ENCODE results near the gene PRTG.

PRTG gene

DNA sequence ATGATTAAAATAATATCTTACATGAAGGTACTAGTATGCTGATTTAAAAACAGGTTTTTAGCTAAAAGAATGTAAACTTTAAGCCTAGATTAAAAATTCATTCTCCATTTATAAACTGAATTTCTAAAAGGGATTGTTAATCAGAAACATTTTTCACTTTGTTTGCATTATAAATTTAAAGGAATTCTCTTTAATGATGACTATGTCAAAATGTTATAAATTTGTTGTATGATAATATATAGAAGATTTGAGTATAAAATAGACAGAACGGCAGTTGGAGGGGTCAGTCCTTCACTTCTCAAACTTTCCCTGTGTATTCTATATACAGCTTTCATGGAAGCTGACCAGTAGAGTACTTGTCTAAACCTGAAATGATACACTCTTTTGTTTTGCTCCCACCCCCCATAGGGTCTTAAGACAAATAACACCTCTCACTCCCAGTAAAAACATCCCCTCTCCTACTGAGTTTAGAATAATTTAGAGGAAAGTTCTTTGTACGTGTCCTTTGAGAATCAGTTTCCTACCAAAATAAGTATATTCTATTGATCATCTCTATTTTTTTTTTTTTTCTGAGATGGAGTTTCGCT is 90.0 kb downstream of the PRTG start:
- H3K27ac ChIP-seq = no peak overlapping the region
- H3K36me3 ChIP-seq (ENCODE audit: insufficient read depth) = no peaks in the 10 kb centered on the region
- H3K27me3 ChIP-seq (ENCODE audit: insufficient read depth, low read depth) = no peaks in the 10 kb centered on the region
- H3K4me1 ChIP-seq (ENCODE audit: low read depth, poor library complexity, severe bottlenecking) = no peaks in the 10 kb centered on the region
- TF ChIP-seq CTCF (conservative IDR thresholded peaks at IDR 0.05; ENCODE audit: low read depth, low read length) = no peak
- H3K9ac ChIP-seq = no peak overlapping the region
- no peak overlapping the region for H3K4me2 ChIP-seq
- no peak overlapping the region for H2AFZ ChIP-seq (ENCODE audit: low read depth)
- H3K79me2 ChIP-seq (ENCODE audit: insufficient read depth, low read depth) = no peaks in the 10 kb centered on the region
- no peaks in the 10 kb centered on the region for H4K20me1 ChIP-seq (ENCODE audit: insufficient read depth)
- H3K4me3 ChIP-seq (IDR thresholded peaks at IDR 0.05; ENCODE audit: insufficient read depth, low read depth, low read length) = no peak overlapping the region

DNA sequence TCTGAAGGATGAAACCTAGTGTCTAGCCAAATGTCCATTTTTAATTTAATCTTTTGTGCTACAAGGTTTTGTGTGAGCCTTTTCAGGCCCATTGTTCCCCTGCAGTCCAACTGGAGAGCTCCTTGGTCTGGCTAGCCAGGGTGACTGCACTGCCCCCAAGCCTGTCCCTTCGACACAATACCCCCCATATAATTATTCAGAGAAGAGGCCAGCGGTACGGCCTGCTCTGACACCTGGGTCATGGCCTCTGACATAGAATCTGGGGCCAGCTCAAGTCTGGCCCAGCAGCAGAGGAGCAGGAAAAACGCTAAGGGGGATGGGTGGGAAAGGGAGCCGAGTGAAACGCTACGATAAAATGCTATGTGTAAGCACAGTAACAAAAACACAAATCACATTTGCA is 90.6 kb downstream of the PRTG start:
- Histone ChIP-seq H3K4me1 (ENCODE audit: low read depth, poor library complexity, severe bottlenecking) (no peaks in the 10 kb centered on the region), H3K27ac (no peak overlapping the region), H3K4me2 (no peak overlapping the region), H3K9ac (no peak overlapping the region), H3K27me3 (ENCODE audit: insufficient read depth, low read depth) (no peaks in the 10 kb centered on the region), H4K20me1 (ENCODE audit: insufficient read depth) (no peaks in the 10 kb centered on the region), H2AFZ (ENCODE audit: low read depth) (no peak overlapping the region), H3K4me3 (IDR thresholded peaks at IDR 0.05; ENCODE audit: insufficient read depth, low read depth, low read length) (no peak overlapping the region), H3K36me3 (ENCODE audit: insufficient read depth) (no peaks in the 10 kb centered on the region), H3K79me2 (ENCODE audit: insufficient read depth, low read depth) (no peaks in the 10 kb centered on the region)
- TF ChIP-seq CTCF (conservative IDR thresholded peaks at IDR 0.05; ENCODE audit: low read depth, low read length) = no peak

GRCh38 chr15:55649058-55649423 is 93.9 kb downstream of the PRTG start:
- H3K4me1 ChIP-seq (ENCODE audit: low read depth, poor library complexity, severe bottlenecking) = no peaks in the 10 kb centered on the region
- no peaks in the 10 kb centered on the region for H3K79me2 ChIP-seq (ENCODE audit: insufficient read depth, low read depth)
- H3K36me3 ChIP-seq (ENCODE audit: insufficient read depth) = no peaks in the 10 kb centered on the region
- no peak for TF ChIP-seq CTCF (conservative IDR thresholded peaks at IDR 0.05; ENCODE audit: low read depth, low read length)
- H4K20me1 ChIP-seq (ENCODE audit: insufficient read depth) = no peaks in the 10 kb centered on the region
- H2AFZ ChIP-seq (ENCODE audit: low read depth) = no peak overlapping the region
- H3K9ac ChIP-seq = no peak overlapping the region
- no peak overlapping the region for H3K27ac ChIP-seq
- H3K27me3 ChIP-seq (ENCODE audit: insufficient read depth, low read depth) = no peaks in the 10 kb centered on the region
- H3K4me2 ChIP-seq = no peak overlapping the region
- H3K4me3 ChIP-seq (IDR thresholded peaks at IDR 0.05; ENCODE audit: insufficient read depth, low read depth, low read length) = no peak overlapping the region

- no peak overlapping the region for H3K27ac ChIP-seq
- TF ChIP-seq CTCF (conservative IDR thresholded peaks at IDR 0.05; ENCODE audit: low read depth, low read length) = no peak
- no peak overlapping the region for H3K4me2 ChIP-seq
- H3K4me3 ChIP-seq (IDR thresholded peaks at IDR 0.05; ENCODE audit: insufficient read depth, low read depth, low read length) = no peak overlapping the region
- H3K4me1 ChIP-seq (ENCODE audit: low read depth, poor library complexity, severe bottlenecking) = no peaks in the 10 kb centered on the region
- no peaks in the 10 kb centered on the region for H3K36me3 ChIP-seq (ENCODE audit: insufficient read depth)
- no peak overlapping the region for H3K9ac ChIP-seq
- H3K79me2 ChIP-seq (ENCODE audit: insufficient read depth, low read depth) = no peaks in the 10 kb centered on the region
- no peaks in the 10 kb centered on the region for H3K27me3 ChIP-seq (ENCODE audit: insufficient read depth, low read depth)
- H4K20me1 ChIP-seq (ENCODE audit: insufficient read depth) = no peaks in the 10 kb centered on the region
- no peak overlapping the region for H2AFZ ChIP-seq (ENCODE audit: low read depth)
Observed at GRCh38 chr15:55638764-55639163, 104.2 kb downstream of the PRTG start.

Measured in KMS-11 (cell line).